Placental pericyte (primary cell): ENCODE data around the gene ZNF691. TPM values are rescaled to one million over a fixed set of nuclear protein-coding genes. Genes with fewer than 3 reads are reported as not detected.

Experiments
- total RNA-seq: library from RNA; depleted of rRNA; stranded (reverse); fragments of >200 nt; gene quantifications from 2 replicates; pipeline ENCODE4 v1.2.3, GENCODE V29; 2012

The ZNF691 gene
- 5.9 and 6.3 TPM in 2 replicates for total RNA-seq

DNA sequence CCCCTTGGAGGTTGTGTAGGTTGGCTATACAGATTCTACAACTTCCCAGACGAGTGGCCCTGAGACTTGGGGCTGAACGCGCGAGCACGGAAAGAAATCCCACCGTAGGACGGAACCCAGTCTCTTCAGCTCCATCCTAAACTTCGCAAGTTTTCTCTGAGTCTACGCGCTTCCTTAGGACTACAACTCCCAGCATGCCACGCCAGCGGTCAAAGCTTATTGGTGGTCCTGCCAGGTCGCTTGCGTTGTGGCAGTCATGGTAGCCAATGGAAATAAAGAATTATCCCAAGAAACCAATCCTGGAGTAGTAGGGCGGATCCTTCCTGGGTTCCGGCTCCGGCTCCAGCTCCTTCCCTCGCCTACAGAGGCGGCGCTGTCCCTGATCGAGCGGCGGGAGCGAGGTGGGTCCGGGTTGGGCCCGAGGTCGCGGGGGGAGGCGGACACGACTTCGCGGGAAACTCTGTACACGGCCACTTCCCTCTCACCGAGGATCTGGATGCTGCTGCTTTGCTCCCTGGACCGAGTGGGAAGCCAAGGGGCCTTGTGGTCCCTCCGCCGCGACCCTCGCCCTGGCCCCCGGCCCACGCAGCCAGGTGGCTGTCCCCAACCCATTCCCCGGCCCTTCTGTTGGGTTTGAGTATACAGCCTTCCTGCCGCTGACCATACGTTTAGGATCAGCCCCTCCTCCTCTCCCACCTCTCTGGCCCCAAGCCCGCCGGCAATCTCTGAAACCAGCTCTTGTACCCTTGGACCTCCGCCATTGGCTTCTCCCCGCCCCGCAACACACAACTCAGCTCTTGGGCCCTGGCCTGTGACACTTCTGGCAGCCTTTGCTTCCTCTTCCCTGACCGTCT is at the start of gene ZNF691:
Gene ZNF691, plus strand, starts transcription at position 357 of the 854 bp plus-strand sequence. CDS start 3,046 bp downstream, outside the sequence.

GRCh38 chr1:42816585-42817439 is 29.6 kb upstream of the ZNF691 start, which contains the start of the genes ERMAP and SVBP:
Gene ERMAP (plus strand): TSS chr1:42817122. CDS start chr1:42830449, 13,327 bp downstream.
Gene SVBP (minus strand): TSS chr1:42817397. CDS start chr1:42816544, 853 bp downstream.

Other genes starting within 250 kb of the ZNF691 start
- 10.5 and 26.5 TPM in 2 replicates for gene PPIH, start 188.2 kb upstream of the ZNF691 start, total RNA-seq
- gene YBX1, start 164.2 kb upstream of the ZNF691 start, total RNA-seq, result 547 and 612 TPM in 2 replicates
- gene CLDN19, start 106.4 kb upstream of the ZNF691 start, total RNA-seq, result not detected in 2 replicates
- 173 and 243 TPM in 2 replicates for gene P3H1, start 79.6 kb upstream of the ZNF691 start, total RNA-seq
- gene C1orf50, start 79.4 kb upstream of the ZNF691 start, total RNA-seq, result 3.3 TPM in 2 replicates
- under 0.01 TPM in 1 of 2 replicates, not detected in the other for gene TMEM269, start 61.6 kb upstream of the ZNF691 start, total RNA-seq
- gene ERMAP, start 29.5 kb upstream of the ZNF691 start, total RNA-seq, result 11.3 and 22.1 TPM in 2 replicates
- gene SVBP, start 29.2 kb upstream of the ZNF691 start, total RNA-seq, result 10.6 and 11.6 TPM in 2 replicates
- gene SLC2A1, start 112.3 kb downstream of the ZNF691 start, total RNA-seq, result 118 and 246 TPM in 2 replicates